ENCODE results near the gene EFNB2.
A peak's percentile ranks its signal among the peaks of the same experiment; 100 is the strongest.

The EFNB2 gene

DNA sequence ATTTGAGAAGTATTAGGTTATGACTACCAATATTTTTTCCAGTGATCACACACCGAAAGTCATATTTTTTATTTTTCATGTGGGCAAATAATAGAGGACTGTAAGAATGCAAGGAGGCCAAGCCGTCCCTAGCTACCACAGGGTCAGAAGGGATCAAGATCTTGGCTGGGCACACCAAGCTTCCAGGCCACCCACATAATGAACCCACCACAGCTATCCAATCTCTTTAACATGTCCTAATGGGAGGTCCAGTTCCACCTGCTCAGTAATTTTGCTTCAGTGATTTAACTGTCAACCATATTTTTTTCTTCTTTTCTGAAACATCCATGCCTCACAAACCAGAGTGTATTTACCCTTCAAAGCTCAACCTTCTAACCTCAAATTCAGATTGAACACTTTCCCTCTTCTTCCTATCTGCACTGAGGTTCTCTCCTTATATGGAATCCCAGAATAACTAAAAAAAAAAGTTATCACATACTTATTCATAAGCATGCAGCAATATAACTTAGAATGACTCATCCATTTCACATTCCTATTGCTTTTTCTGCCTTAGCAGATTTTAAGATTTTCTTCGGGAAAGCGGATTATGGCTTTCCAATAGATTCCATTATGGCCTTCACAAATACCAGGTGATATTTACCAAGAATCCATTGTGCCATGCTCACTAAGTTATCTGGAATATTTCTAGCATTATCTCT, 20.3 kb upstream of the EFNB2 start:
- in situ Hi-C loops (cut with MboI; ENCODE audit: low pct_unique_long_range_greater_than_20kb, low sequenced_read_pairs), result loop anchor here (25.0 kb wide), 1 partner anchor 357 kb away; no protein-coding TSS in a partner anchor
- DNase-seq, result no peak

DNA sequence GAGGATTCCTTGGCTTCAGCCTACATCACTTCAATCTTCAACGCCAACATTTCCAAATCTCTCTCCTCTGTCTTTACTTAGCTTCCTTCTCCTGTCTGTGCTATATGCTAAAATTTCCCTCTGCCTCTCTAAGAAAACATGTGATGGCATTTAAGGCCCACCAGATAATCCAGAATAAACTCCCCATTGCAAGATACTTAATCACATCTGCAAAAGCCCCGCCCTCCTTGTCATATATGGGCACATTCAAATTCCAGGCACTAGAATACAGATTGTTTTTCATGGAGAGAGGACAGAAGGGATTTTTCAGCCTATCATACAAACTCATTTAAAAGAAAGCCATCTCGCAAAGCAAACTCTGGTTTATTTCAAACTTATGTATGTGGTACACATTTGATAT, 16.3 kb upstream of the EFNB2 start:
- in situ Hi-C loops (cut with MboI; ENCODE audit: low pct_unique_long_range_greater_than_20kb, low sequenced_read_pairs), result loop anchor here (25.0 kb wide), 1 partner anchor 361 kb away; no protein-coding TSS in a partner anchor

GRCh38 chr13:106551350-106551749, 15.9 kb upstream of the EFNB2 start:
- DNase-seq, result peak; percentile 37
- in situ Hi-C loops (cut with MboI; ENCODE audit: low pct_unique_long_range_greater_than_20kb, low sequenced_read_pairs), result loop anchor here (25.0 kb wide), 1 partner anchor 361 kb away; no protein-coding TSS in a partner anchor

More for the DNA sequence above, 16.3 kb upstream of the EFNB2 start:
- DNase-seq, result no peak

GRCh38 chr13:106550570-106551135, 15.2 kb upstream of the EFNB2 start:
- no peak for DNase-seq
- in situ Hi-C loops (cut with MboI; ENCODE audit: low pct_unique_long_range_greater_than_20kb, low sequenced_read_pairs), result loop anchor here (25.0 kb wide), 1 partner anchor 362 kb away; no protein-coding TSS in a partner anchor

DNA sequence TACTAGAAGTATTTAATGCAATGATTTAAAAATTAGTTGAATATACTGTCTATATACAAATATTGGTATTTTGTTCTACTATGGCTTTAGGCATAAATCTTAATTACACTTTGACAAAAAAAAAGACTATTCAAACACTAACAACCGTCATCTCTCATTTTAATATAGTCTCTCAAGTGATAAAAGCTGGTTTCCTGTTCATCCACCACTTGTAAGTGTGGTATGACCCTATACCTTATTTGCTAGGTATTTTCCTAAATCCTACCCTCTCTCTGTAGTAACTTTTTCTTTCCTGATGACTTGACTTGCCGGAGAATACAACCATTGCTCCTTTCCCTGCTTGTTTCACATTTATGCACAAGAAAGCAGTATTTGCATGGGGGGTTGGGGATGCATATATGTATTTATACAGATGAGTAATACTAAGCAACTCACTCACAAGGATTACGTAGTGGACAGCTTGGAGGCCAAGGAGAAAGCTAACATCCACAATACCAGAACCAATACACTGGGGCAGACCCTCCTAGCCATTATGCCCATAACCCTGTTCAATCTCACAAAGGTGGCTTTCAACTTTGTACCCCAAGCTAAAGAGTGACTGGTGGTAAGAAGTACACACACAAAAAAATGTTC, 12.7 kb upstream of the EFNB2 start:
- in situ Hi-C loops (cut with MboI; ENCODE audit: low pct_unique_long_range_greater_than_20kb, low sequenced_read_pairs), result no loop called here
- DNase-seq, result no peak

DNA sequence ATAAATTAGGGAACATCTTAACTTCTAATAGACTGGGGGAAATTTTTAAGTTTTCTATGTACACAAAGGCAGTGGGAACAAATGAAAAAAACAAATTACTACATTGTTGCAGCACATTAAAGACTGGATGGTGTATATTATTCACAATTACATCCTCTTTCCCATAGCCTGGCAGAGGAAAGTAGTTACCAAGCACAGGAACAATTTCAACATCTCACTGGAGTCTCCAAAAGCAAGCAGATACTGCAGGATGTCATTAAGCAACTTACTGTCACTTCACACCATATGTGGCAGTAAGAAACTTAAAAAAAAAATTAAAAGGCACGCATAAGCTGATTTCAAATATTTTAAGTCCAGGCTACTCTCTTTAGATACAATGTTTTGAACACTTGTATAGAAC, 6.4 kb upstream of the EFNB2 start:
- in situ Hi-C loops (cut with MboI; ENCODE audit: low pct_unique_long_range_greater_than_20kb, low sequenced_read_pairs), result no loop called here

DNA sequence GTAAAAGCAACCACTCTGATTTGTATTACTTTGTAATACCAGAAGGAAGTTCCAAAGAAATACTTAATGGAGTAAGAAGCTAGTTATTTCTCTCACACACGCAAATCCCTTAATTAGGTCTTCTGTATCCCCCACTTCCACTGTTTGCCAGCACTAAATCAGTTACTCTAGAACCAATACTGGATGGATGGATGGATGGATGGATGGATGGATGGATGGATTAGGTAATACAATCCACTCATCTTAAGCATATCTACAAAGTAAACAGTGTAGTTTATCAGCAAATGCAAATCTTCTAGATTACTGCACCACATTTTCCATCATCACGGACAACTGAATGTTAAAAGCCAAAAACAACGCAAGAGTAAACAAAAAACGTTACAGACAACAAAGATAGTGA, 5.2 kb upstream of the EFNB2 start:
- DNase-seq, result no peak
- in situ Hi-C loops (cut with MboI; ENCODE audit: low pct_unique_long_range_greater_than_20kb, low sequenced_read_pairs), result no loop called here

More for the DNA sequence above, 6.4 kb upstream of the EFNB2 start:
- DNase-seq, result no peak

DNA sequence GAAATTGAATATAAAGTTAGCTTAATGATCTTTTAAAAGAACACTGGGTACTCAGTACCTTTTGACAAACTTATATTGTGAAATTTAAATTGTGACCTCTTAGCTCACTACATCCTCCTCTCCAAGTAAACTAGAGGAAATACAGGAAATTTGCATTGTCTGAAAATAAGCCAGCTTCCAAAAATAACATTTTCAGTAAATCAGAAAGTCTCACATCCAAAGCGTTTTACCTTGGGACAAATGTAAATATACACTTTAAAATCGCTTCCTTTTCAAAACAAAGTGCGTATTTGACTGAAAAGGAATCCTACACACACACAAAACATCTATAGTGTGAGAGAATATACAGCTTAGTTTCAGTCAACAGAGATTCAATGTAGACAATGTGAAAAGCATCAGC, 2.1 kb upstream of the EFNB2 start:
- in situ Hi-C loops (cut with MboI; ENCODE audit: low pct_unique_long_range_greater_than_20kb, low sequenced_read_pairs), result no loop called here

DNA sequence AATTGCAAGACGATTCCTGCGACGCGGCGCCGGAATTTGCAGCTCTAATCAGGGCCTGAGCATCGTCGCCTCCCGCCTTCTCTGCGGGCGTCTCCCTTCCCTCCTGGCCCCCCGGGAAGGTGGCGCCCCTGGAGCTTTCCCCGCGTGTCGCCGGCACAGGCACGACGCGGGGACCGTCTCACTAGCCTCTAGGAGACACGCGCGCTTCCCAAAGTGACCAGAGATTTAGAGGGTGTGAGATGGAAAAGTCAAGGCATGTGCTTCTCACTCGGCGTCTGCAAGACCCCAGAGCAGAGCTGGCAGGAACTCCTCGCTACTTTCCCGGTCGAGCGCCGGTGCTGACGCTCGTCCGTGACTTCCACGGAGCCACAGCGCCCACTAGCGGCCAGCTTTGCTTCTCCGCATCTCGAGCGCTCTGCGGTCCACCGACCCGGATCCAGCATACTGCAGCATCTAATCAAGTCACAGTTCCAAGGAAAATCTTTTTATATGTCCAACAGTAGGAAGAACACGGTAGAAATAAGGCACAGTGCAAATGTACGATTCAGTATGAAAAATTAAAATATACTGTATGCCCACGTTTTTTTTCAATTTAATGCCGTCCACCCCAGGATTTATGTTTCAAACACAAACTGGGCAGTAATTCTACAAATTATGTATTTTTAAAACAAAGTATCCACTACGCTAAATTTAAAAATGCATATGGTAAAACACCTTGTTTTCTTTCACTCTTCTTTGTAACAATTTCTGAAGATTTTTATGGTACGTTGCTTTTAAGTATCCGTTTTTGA, 977 bp upstream of the EFNB2 start:
- in situ Hi-C loops (cut with MboI; ENCODE audit: low pct_unique_long_range_greater_than_20kb, low sequenced_read_pairs), result no loop called here

More for the DNA sequence above, 2.1 kb upstream of the EFNB2 start:
- DNase-seq, result no peak

DNA sequence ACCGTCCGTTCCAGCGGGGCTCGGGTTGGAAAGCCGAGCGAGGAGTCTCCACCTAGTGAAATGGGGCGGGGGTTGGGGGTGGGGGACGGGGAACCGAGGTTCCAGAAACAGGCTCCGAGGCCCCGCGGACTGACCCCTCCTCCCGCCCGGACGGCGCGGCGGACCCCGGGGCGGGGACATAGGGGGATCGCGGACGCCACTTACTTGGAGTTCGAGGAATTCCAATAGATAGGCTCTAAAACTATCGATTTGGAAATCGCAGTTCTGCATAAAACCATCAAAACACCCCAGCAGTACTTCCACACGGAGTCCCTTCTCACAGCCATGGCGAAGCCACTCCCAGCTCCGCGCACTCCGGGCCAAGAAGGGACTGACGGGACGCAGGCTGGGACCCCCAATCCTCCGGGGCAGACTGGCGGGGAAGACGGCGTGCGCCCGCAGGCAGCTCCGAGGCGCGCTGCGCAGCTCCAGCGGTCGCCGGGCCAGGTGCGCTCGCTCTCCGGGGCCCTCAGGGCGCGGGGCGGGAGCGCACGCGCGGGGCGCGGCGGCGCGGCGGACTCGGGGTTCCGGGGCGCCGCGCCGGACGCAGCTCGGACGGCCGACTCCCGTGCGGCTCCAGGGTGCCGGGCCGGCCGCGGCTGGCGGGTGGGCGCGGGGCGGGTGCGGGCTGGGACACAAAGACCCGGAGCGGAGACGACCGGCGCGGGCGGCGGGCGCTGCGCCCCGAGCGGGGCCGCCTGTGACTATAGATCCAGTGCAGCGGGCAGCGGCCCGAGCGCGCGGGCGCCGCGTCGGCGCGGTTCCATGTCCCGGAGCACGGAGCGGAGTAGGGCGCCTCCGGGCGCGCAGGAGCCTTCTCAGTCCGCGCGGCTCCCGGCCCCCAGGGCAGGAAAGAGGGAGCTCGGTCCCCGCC, 567 bp downstream of the EFNB2 start:
- DNase-seq, result no peak
- in situ Hi-C loops (cut with MboI; ENCODE audit: low pct_unique_long_range_greater_than_20kb, low sequenced_read_pairs), result no loop called here

More for the DNA sequence above, 977 bp upstream of the EFNB2 start:
- peak; percentile 86 for DNase-seq

DNA sequence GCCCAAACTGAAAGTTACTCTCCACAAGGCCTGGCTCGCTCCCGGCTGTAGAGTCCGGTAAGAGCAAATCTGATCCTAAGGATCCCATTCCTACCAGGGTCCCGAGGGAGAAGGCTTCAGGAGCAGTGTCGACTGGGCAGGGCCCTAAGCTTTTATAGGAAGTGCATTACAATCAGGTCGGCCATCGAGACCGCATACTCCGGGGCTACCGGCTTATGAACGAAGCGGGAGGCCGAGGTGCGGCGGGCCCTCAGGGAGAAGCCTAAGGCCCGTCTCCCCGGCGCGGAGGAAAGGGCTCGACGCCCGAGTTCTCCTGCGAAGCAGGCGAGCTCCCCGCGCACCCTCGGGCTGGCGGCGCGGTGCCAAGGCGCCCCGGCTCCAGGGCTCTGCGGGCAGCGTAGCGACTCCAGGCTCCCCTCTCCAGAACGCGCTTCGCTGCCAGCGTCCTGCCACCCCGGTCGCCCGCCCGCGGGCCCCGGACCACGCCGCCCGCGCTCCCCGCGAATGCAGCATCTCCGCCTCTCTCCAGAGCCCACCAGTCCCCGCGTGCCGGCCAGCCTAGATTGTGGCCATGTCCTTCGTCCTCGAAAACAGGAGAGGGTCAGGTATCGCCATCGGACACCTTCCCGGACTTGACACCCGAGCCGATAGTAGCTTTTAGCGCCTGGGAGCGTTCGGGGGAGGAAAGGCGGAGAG, 1.4 kb downstream of the EFNB2 start:
- in situ Hi-C loops (cut with MboI; ENCODE audit: low pct_unique_long_range_greater_than_20kb, low sequenced_read_pairs), result no loop called here

GRCh38 chr13:106533101-106533942, 2.1 kb downstream of the EFNB2 start:
- in situ Hi-C loops (cut with MboI; ENCODE audit: low pct_unique_long_range_greater_than_20kb, low sequenced_read_pairs), result no loop called here
- DNase-seq, result peak; percentile 42

More for the DNA sequence above, 1.4 kb downstream of the EFNB2 start:
- DNase-seq, result no peak

DNA sequence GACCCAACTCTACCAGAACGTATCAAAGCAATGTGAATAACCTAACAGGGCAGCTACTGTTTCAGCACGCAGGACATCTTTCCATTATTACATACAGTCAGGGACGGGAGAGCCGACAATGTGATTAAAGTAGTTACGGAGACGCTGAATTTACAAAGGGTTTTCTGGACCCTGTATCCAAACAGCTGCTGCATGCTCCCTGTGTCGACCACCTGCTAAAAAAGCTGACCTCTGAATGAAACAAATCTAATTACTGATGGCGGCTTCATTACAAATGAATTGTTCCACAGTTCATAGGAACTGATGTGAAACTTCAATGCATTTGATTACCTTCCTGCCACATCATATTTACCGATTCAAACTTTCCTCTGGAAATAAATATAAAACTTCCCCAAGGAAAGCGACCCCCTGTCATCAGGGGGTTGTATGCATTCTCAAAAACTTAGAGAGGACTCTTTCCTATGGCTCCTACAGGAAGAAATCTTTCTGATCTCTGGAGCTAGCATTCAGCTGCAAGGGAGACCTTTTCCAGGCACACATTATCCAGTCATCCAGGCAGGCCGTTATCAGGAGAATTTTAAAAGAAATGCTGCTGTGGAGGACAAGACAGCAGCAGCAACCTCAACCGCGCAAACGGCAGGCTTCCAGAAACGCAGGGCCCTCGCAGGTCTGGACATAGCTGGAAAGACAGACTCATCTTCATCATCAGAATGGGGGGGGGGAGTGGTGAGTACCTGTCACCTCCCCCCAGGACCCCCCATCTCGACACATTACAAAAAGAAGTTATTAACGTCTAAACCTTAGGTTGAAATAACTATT, 3.1 kb downstream of the EFNB2 start:
- DNase-seq, result no peak
- in situ Hi-C loops (cut with MboI; ENCODE audit: low pct_unique_long_range_greater_than_20kb, low sequenced_read_pairs), result no loop called here

DNA sequence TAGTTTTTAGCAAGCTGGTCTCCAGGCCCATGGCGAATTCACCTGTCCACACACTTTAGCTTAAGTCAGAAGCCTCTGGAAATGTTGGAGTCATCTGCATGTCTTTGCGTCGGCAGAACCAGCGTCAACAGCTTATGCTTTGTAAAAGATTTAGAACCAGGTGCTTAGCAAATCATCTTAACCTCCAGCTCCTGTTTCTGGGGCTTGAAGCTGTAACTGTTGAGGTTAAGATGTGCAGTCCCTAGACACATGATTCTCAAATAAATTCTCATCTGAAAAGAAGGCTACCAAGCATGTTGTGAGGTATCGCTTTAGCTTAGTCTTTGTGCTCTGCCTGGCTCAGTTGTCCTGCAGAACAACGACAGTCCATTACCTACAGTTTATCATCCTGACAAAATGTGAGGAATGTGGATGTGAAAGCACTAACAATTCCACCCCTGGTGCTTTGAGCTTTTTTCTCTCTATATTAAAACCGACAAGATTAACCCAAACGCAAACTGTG, 4.4 kb downstream of the EFNB2 start:
- DNase-seq, result no peak
- in situ Hi-C loops (cut with MboI; ENCODE audit: low pct_unique_long_range_greater_than_20kb, low sequenced_read_pairs), result no loop called here

GRCh38 chr13:106530171-106530851, 5.2 kb downstream of the EFNB2 start:
- DNase-seq, result no peak
- in situ Hi-C loops (cut with MboI; ENCODE audit: low pct_unique_long_range_greater_than_20kb, low sequenced_read_pairs), result no loop called here

Measured in KBM-7 (cell line).